D721Med (cell line): ENCODE measurements around the gene DAB2IP.

Experiments used
- DNase-seq: peaks from one replicate; pipeline ENCODE4 v3.0.0; 2011; ENCODE audit warnings: low spot score; ENCODE audit not compliant: insufficient read length
- FAIRE-seq: peaks from 2 replicates; lab custom pipeline; 2011; peaks lifted over from hg19 to GRCh38; lab: Jason Lieb, UNC
- CTCF ChIP-seq: IDR thresholded peaks from 2 replicates; pipeline ENCODE4 v1.5.1; 2012; ENCODE audit warnings: mild to moderate bottlenecking, control low read depth; ENCODE audit not compliant: insufficient read depth; ENCODE audit errors: missing control alignments

DAB2IP gene

GRCh38 chr9:121748727-121749423, 97.4 kb downstream of the DAB2IP start:
- FAIRE-seq = no peak
- no peak for TF ChIP-seq CTCF
- no peak for DNase-seq

GRCh38 chr9:121749614-121750013, 98.2 kb downstream of the DAB2IP start:
- no peak for FAIRE-seq
- no peak for TF ChIP-seq CTCF

GRCh38 chr9:121750259-121750714, 98.9 kb downstream of the DAB2IP start:
- FAIRE-seq = no peak
- DNase-seq = no peak
- TF ChIP-seq CTCF = no peak

More at GRCh38 chr9:121749614-121750013, 98.2 kb downstream of the DAB2IP start:
- no peak for DNase-seq

GRCh38 chr9:121750715-121751623, 99.5 kb downstream of the DAB2IP start:
- FAIRE-seq = no peak
- DNase-seq = no peak

GRCh38 chr9:121751686-121752445, 100.4 kb downstream of the DAB2IP start:
- TF ChIP-seq CTCF = no peak
- no peak for FAIRE-seq
- DNase-seq = no peak

More at GRCh38 chr9:121750715-121751623, 99.5 kb downstream of the DAB2IP start:
- no peak for TF ChIP-seq CTCF

- no peak for TF ChIP-seq CTCF
- FAIRE-seq (no peak), DNase-seq (no peak)
These were observed 101.5 kb downstream of the DAB2IP start for GRCh38 chr9:121752929-121753328.
